PC-3 (cell line): ENCODE measurements around the gene CD19. TPM values are rescaled to one million over a fixed set of nuclear protein-coding genes. Genes with fewer than 3 reads are reported as not detected.

Experiments used
- ATAC-seq: fragments of 200-7000 bp; cut with Tn5 transposase; 2 replicates; pipeline ENCODE4 v1.9.1; 2020; ENCODE audit warnings: mild to moderate bottlenecking, moderate library complexity
- BruUV-seq: library from RNA; stranded (reverse); fragments of 400-500 nt; replicated peaks from 2 replicates; lab custom pipeline; 2021; lab: Mats Ljungman, UMichigan
- CTCF ChIA-PET: fragments of 300-600 bp; sonication (Branson Sonifier 250); formaldehyde crosslinking; loops from one replicate; lab custom pipeline; 2022; ENCODE audit warnings: antibody characterized with exemption; lab: Charles Lee
- POLR2A ChIA-PET: fragments of 300-600 bp; sonication (Branson Sonifier 250); formaldehyde crosslinking; loops from one replicate; lab custom pipeline; 2022; ENCODE audit warnings: antibody characterized with exemption; ENCODE audit not compliant: unreplicated experiment; lab: Charles Lee
- DNase-seq: peaks from one replicate; pipeline ENCODE4 v3.0.0-alpha.2; 2015
- H2AFZ ChIP-seq: fragments of 300-600 bp; sonication (generic); 2 replicates; pipeline ENCODE4 v1.6.0; 2016; ENCODE audit warnings: antibody characterized with exemption, low read length
- H3F3A ChIP-seq: fragments of 300-600 bp; sonication (generic); one replicate; pipeline ENCODE4 v1.6.0; 2017; ENCODE audit warnings: antibody characterized with exemption, low read length, control low read depth, mild to moderate bottlenecking; ENCODE audit not compliant: unreplicated experiment
- H3K27ac ChIP-seq: fragments of 300-600 bp; sonication (generic); 2 replicates; pipeline ENCODE4 v1.5.1; 2016; ENCODE audit warnings: mild to moderate bottlenecking, low read length
- H3K27me3 ChIP-seq: fragments of 300-600 bp; sonication (generic); 2 replicates; pipeline ENCODE4 v1.6.1; 2016; ENCODE audit warnings: low read length, mixed read lengths
- H3K36me3 ChIP-seq: fragments of 300-600 bp; sonication (generic); 2 replicates; pipeline ENCODE4 v1.6.1; 2016; ENCODE audit warnings: low read depth, mixed run types, low read length, mixed read lengths
- H3K4me1 ChIP-seq: fragments of 300-600 bp; sonication (generic); 2 replicates; pipeline ENCODE4 v1.5.1; 2016; ENCODE audit warnings: low read length; ENCODE audit not compliant: insufficient read depth
- H3K4me2 ChIP-seq: fragments of 300-600 bp; sonication (generic); 2 replicates; pipeline ENCODE4 v1.6.0; 2016; ENCODE audit warnings: low read length
- H3K4me3 ChIP-seq: fragments of 300-600 bp; sonication (generic); 2 replicates; pipeline ENCODE4 v1.5.1; 2016; ENCODE audit warnings: mild to moderate bottlenecking, low read length, mixed read lengths
- H3K79me2 ChIP-seq: fragments of 300-600 bp; sonication (generic); 2 replicates; pipeline ENCODE4 v1.6.1; 2017; ENCODE audit warnings: low read length, mixed read lengths
- H3K9ac ChIP-seq: fragments of 300-600 bp; sonication (generic); 2 replicates; pipeline ENCODE4 v1.6.0; 2016; ENCODE audit warnings: mild to moderate bottlenecking, low read length
- H3K9me2 ChIP-seq: fragments of 300-600 bp; sonication (generic); replicated peaks from 2 replicates; pipeline ENCODE4 v1.6.1; 2016; ENCODE audit warnings: mixed run types, low read length, mixed read lengths
- H3K9me3 ChIP-seq: fragments of 300-600 bp; sonication (generic); 2 replicates; pipeline ENCODE4 v1.6.1; 2016; ENCODE audit warnings: low read length, mixed read lengths
- H4K20me1 ChIP-seq: fragments of 300-600 bp; sonication (generic); 2 replicates; pipeline ENCODE4 v1.6.1; 2016; ENCODE audit warnings: low read length, mixed read lengths
- EZH2 ChIP-seq: fragments of 300-600 bp; sonication (generic); IDR thresholded peaks from one replicate; pipeline ENCODE4 v1.6.1; 2017; ENCODE audit warnings: antibody characterized with exemption, mild to moderate bottlenecking, low read length; ENCODE audit not compliant: unreplicated experiment
- EZH2phosphoT487 ChIP-seq: fragments of 300-600 bp; sonication (generic); IDR thresholded peaks from 2 replicates; pipeline ENCODE4 v1.6.1; 2018; ENCODE audit warnings: mild to moderate bottlenecking, antibody characterized with exemption, low read length, borderline replicate concordance
- intact Hi-C: fragments of 100-400 bp; cut with micrococcal nuclease; formaldehyde crosslinking; loops from 2 replicates; pipeline ENCODE4 v1.9.0; 2023
- total RNA-seq: library from RNA; depleted of rRNA; stranded (reverse); fragments of >200 nt; gene quantifications from 2 replicates; pipeline ENCODE4 v1.2.3, GENCODE V29; 2014
- TF ChIP-seq, protein P1 (sequence below): fragments of 300-600 bp; sonication (generic); conservative IDR thresholded peaks from 2 replicates; pipeline ENCODE4 v1.5.1; 2017; ENCODE audit warnings: antibody characterized with exemption, low read depth, mild to moderate bottlenecking, low read length

CD19 gene
- total RNA-seq, 1 experiment from 2014 or later, result not detected

DNA sequence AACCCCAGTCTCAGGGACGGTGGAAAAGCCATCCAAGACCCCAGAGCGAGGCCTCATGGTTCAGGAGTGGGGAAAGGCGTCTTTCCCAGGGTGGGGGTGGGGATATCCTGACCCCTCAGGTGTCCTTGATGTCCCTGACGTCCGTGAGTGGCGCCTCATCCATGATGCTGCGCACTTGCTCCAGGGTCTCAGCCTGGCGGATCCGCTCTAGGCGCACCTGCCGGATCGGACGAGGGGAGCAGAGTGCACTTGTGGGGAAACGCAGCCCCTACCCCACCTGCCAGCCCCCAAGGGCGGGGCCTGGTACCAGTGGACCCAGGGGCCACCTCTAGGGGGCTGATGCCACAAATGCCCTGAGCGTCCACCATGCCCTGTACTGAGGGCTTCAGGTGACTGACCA lies 26.9 kb upstream of the CD19 start:
- intact Hi-C loops, result no loop called here

DNA sequence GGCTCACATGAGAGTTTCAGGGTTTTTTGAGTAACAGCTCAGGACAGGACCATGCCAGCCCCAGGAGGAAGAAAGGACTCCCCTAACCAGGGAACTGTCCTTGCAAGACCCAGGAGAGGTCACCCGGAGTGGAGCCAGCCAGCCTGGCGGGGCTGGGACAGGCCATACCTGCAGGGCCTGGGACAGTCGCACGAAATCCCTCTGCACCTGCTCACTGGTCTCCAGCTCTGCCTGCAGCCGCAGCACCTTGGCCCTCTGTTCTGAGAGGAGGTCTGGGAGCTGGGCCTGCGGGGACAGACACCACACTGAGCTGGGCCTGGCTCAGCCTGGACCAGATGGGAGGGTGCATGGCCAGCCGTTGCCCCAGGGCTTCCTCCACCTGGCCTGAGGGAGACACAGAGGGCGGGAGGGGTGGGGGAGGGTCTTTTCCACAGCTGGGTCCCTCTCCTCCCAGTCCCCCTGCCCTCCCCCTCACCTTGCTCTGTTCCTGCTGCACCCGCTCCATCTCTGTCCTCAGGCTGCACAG lies 26.5 kb upstream of the CD19 start:
- no peak overlapping the region for H3K4me2 ChIP-seq
- H3F3A ChIP-seq, result no peaks in the 10 kb centered on the region
- H3K9me3 ChIP-seq, result no peaks in the 10 kb centered on the region
- no TSS peak for BruUV-seq
- H3K27me3 ChIP-seq, result no peaks in the 10 kb centered on the region
- H4K20me1 ChIP-seq, result no peaks in the 10 kb centered on the region
- H3K9ac ChIP-seq, result no peak overlapping the region
- no peaks in the 10 kb centered on the region for H3K9me2 ChIP-seq
- POLR2A ChIA-PET, result no interaction called here
- DNase-seq (no peak), ATAC-seq (no peak)
- no peaks in the 10 kb centered on the region for H3K79me2 ChIP-seq
- H2AFZ ChIP-seq, result no peak overlapping the region
- no peaks in the 10 kb centered on the region for H3K36me3 ChIP-seq
- no peak overlapping the region for H3K4me3 ChIP-seq
- intact Hi-C loops, result no loop called here
- H3K27ac ChIP-seq, result no peak overlapping the region
- CTCF ChIA-PET, result no interaction called here
- no peaks in the 10 kb centered on the region for H3K4me1 ChIP-seq
- TF ChIP-seq EZH2phosphoT487 (no peak), EZH2 (no peak)
- TF ChIP-seq, protein P1, sequence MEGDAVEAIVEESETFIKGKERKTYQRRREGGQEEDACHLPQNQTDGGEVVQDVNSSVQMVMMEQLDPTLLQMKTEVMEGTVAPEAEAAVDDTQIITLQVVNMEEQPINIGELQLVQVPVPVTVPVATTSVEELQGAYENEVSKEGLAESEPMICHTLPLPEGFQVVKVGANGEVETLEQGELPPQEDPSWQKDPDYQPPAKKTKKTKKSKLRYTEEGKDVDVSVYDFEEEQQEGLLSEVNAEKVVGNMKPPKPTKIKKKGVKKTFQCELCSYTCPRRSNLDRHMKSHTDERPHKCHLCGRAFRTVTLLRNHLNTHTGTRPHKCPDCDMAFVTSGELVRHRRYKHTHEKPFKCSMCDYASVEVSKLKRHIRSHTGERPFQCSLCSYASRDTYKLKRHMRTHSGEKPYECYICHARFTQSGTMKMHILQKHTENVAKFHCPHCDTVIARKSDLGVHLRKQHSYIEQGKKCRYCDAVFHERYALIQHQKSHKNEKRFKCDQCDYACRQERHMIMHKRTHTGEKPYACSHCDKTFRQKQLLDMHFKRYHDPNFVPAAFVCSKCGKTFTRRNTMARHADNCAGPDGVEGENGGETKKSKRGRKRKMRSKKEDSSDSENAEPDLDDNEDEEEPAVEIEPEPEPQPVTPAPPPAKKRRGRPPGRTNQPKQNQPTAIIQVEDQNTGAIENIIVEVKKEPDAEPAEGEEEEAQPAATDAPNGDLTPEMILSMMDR, result no peak

More for the DNA sequence above, 26.9 kb upstream of the CD19 start:
- ATAC-seq (no peak), DNase-seq (no peak)
- Histone ChIP-seq H3K4me1 (no peaks in the 10 kb centered on the region), H3F3A (no peaks in the 10 kb centered on the region), H2AFZ (no peak overlapping the region), H3K4me3 (no peak overlapping the region), H3K27ac (no peak overlapping the region), H3K27me3 (no peaks in the 10 kb centered on the region), H3K9me2 (no peaks in the 10 kb centered on the region), H3K36me3 (no peaks in the 10 kb centered on the region), H4K20me1 (no peaks in the 10 kb centered on the region), H3K9ac (no peak overlapping the region), H3K79me2 (no peaks in the 10 kb centered on the region), H3K4me2 (no peak overlapping the region), H3K9me3 (no peaks in the 10 kb centered on the region)
- ChIA-PET CTCF (no interaction called here), POLR2A (no interaction called here)
- TF ChIP-seq EZH2phosphoT487, result no peak
- TF ChIP-seq, protein P1, result no peak
- no peak for TF ChIP-seq EZH2
- BruUV-seq, result no TSS peak

DNA sequence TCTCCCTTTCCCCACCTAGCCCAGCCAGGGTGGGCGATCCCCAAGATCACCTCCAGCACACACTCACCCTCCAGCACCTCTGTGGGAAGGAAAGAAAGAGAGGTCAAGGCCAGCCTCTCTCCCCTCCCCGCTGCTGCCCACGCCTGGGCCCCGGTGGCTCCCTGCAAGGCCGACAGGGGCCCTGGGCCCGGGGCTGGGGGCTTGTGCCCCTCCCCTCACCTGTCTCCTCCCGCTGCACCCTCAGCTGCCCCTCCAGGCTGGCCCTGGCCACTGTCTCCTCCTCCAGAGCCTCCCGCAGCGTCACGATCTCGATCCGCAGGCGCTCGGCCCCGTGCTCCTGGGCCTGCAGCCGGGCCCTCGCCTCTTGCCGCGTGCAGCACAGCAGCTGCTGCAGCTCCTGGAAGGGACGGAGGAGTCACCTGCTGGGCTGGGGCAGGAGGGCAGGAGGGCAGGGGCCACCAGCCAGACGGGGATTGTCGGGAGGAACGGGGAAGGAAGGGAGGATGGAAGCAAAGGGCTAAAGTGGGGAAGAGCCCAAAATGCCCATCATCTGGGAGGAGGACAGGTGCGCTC lies 25.9 kb upstream of the CD19 start:
- no peaks in the 10 kb centered on the region for H3K9me2 ChIP-seq
- H3F3A ChIP-seq, result no peaks in the 10 kb centered on the region
- no peak overlapping the region for H3K4me2 ChIP-seq
- intact Hi-C loops, result no loop called here
- H3K9ac ChIP-seq, result no peak overlapping the region
- no peaks in the 10 kb centered on the region for H3K36me3 ChIP-seq
- no peaks in the 10 kb centered on the region for H3K9me3 ChIP-seq
- peaks cover 4% of the 10 kb centered on the region for H3K4me1 ChIP-seq
- POLR2A ChIA-PET, result interaction anchor here (0.6 kb wide), 1 partner anchor 67 kb away, joined by 8 read pairs; no protein-coding TSS in a partner anchor
- BruUV-seq, result no TSS peak
- CTCF ChIA-PET, result no interaction called here
- ATAC-seq, result no peak
- no peak overlapping the region for H3K27ac ChIP-seq
- no peaks in the 10 kb centered on the region for H3K79me2 ChIP-seq
- H4K20me1 ChIP-seq, result no peaks in the 10 kb centered on the region
- H3K4me3 ChIP-seq, result no peak overlapping the region
- H2AFZ ChIP-seq, result no peak overlapping the region
- H3K27me3 ChIP-seq, result no peaks in the 10 kb centered on the region
- no peak for TF ChIP-seq EZH2
- TF ChIP-seq, protein P1, result no peak
- TF ChIP-seq EZH2phosphoT487, result no peak
- no peak for DNase-seq
